ENCODE measurements around the gene ZFP1.
A peak's percentile ranks its signal among the peaks of the same experiment; 100 is the strongest.
"Not testable (repeated sequence)": the region's sequence is repeated elsewhere in the genome, so short reads cannot be mapped to it uniquely, and the experiment has no call there.

The ZFP1 gene

GRCh38 chr16:75114946-75115825 lies 33.1 kb upstream of the ZFP1 start:
- no peaks in the 10 kb centered on the region for H3K9me3 ChIP-seq (ENCODE audit: control insufficient read depth, insufficient read depth, low read length)
- peaks cover 28% of the 10 kb centered on the region for H3K4me1 ChIP-seq (ENCODE audit: control insufficient read depth, insufficient read depth, low read length)
- H3K9ac ChIP-seq (ENCODE audit: low read depth, low read length): peak overlapping the region; percentile 37
- H3K4me3 ChIP-seq (ENCODE audit: low read depth, low read length): peak overlapping the region; percentile 66
- no peaks in the 10 kb centered on the region for H3K27me3 ChIP-seq (ENCODE audit: control insufficient read depth, insufficient read depth, low read length)
- peaks cover 23% of the 10 kb centered on the region for H3K36me3 ChIP-seq (ENCODE audit: control insufficient read depth, insufficient read depth, low read length)

GRCh38 chr16:75116081-75116910 lies 32.0 kb upstream of the ZFP1 start, which contains the start of gene LDHD:
LDHD (minus strand) TSS chr16:75116780; CDS start chr16:75116720, 60 bp downstream.
- Histone ChIP-seq H3K36me3 (ENCODE audit: control insufficient read depth, insufficient read depth, low read length) (peaks cover 23% of the 10 kb centered on the region), H3K9ac (ENCODE audit: low read depth, low read length) (peak within 1 kb of the TSS; percentile 37), H3K27me3 (ENCODE audit: control insufficient read depth, insufficient read depth, low read length) (no peaks in the 10 kb centered on the region), H3K9me3 (ENCODE audit: control insufficient read depth, insufficient read depth, low read length) (peaks cover 4% of the 10 kb centered on the region), H3K4me1 (ENCODE audit: control insufficient read depth, insufficient read depth, low read length) (peaks cover 21% of the 10 kb centered on the region), H3K4me3 (ENCODE audit: low read depth, low read length) (peak within 1 kb of the TSS; percentile 66)

DNA sequence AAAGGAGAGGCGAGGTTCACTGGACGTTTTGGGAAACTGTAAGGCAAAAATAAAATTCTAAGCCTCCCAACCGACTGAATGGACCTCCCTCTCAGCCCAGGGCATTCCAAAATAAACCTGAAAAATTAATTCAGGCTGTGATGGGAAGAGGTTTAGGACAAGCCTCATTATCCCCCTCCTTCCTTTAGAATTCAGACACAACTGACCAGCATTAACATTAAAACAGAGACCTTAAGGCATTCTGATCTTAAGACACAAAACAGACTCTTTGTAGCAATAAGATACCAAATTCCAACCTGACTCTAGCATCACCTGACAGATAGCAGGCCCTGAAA lies 31.4 kb upstream of the ZFP1 start:
- Histone ChIP-seq H3K36me3 (ENCODE audit: control insufficient read depth, insufficient read depth, low read length) (peaks cover 23% of the 10 kb centered on the region), H3K27me3 (ENCODE audit: control insufficient read depth, insufficient read depth, low read length) (no peaks in the 10 kb centered on the region), H3K9ac (ENCODE audit: low read depth, low read length) (no peak overlapping the region), H3K4me1 (ENCODE audit: control insufficient read depth, insufficient read depth, low read length) (peaks cover 16% of the 10 kb centered on the region), H3K9me3 (ENCODE audit: control insufficient read depth, insufficient read depth, low read length) (peaks cover 6% of the 10 kb centered on the region), H3K4me3 (ENCODE audit: low read depth, low read length) (peak overlapping the region; percentile 66)

- no peaks in the 10 kb centered on the region for H3K27me3 ChIP-seq (ENCODE audit: control insufficient read depth, insufficient read depth, low read length)
Observed at GRCh38 chr16:75118943-75119539, 29.3 kb upstream of the ZFP1 start.

DNA sequence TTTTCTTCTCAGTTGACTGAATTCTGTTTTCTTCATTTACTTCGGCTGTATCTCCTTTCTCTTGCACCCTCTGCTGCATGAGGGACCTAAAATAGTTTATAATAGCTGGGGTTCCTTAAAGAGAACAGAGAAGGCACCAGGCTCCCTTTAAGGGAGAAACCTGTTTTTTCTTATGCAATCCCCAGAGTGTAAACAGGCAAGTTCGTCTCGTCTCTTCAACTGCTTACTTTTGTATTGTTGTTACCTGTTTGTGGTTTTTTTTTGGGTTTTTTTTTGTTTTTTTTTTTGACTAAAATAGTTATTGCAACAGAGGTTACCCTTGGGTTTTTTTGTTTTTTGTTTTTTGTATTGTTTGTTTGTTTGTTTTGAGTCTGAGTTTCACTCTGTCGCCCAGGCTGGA lies 28.1 kb upstream of the ZFP1 start:
- H3K36me3 ChIP-seq (ENCODE audit: control insufficient read depth, insufficient read depth, low read length): peaks cover 4% of the 10 kb centered on the region
- no peak overlapping the region for H3K4me3 ChIP-seq (ENCODE audit: low read depth, low read length)
- no peak overlapping the region for H3K9ac ChIP-seq (ENCODE audit: low read depth, low read length)
- no peaks in the 10 kb centered on the region for H3K27me3 ChIP-seq (ENCODE audit: control insufficient read depth, insufficient read depth, low read length)
- peaks cover 16% of the 10 kb centered on the region for H3K4me1 ChIP-seq (ENCODE audit: control insufficient read depth, insufficient read depth, low read length)
- H3K9me3 ChIP-seq (ENCODE audit: control insufficient read depth, insufficient read depth, low read length): peaks cover 9% of the 10 kb centered on the region

More at GRCh38 chr16:75118943-75119539, 29.3 kb upstream of the ZFP1 start:
- H3K9me3 ChIP-seq (ENCODE audit: control insufficient read depth, insufficient read depth, low read length): peaks cover 9% of the 10 kb centered on the region
- no peak overlapping the region for H3K4me3 ChIP-seq (ENCODE audit: low read depth, low read length)
- peaks cover 16% of the 10 kb centered on the region for H3K4me1 ChIP-seq (ENCODE audit: control insufficient read depth, insufficient read depth, low read length)
- no peak overlapping the region for H3K9ac ChIP-seq (ENCODE audit: low read depth, low read length)
- H3K36me3 ChIP-seq (ENCODE audit: control insufficient read depth, insufficient read depth, low read length): peaks cover 7% of the 10 kb centered on the region

GRCh38 chr16:75121949-75122568 lies 26.3 kb upstream of the ZFP1 start:
- Histone ChIP-seq H3K9me3 (ENCODE audit: control insufficient read depth, insufficient read depth, low read length) (peaks cover 9% of the 10 kb centered on the region), H3K9ac (ENCODE audit: low read depth, low read length) (no peak overlapping the region), H3K36me3 (ENCODE audit: control insufficient read depth, insufficient read depth, low read length) (peaks cover 4% of the 10 kb centered on the region), H3K27me3 (ENCODE audit: control insufficient read depth, insufficient read depth, low read length) (no peaks in the 10 kb centered on the region), H3K4me1 (ENCODE audit: control insufficient read depth, insufficient read depth, low read length) (peaks cover 10% of the 10 kb centered on the region), H3K4me3 (ENCODE audit: low read depth, low read length) (no peak overlapping the region)

DNA sequence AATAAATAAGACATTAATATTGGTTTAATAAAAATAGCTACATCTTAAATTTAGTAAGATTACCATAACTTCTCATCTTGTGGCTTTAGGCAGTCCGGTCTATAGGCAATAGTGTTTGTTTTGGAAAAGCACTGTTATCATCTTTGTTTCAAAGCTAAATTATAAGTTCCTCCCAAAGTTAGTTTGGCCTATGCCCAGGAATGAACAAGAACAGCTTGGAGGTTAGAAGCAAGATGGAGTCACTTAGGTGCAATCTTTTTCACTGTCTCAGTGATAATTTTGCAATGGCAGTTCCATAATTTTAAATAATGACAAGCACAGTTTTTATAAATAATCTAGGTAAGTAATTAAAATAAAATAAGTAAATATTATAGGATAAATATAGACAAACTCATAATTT lies 25.7 kb upstream of the ZFP1 start:
- H3K27me3 ChIP-seq (ENCODE audit: control insufficient read depth, insufficient read depth, low read length): no peaks in the 10 kb centered on the region
- H3K4me1 ChIP-seq (ENCODE audit: control insufficient read depth, insufficient read depth, low read length): peaks cover 9% of the 10 kb centered on the region
- peaks cover 9% of the 10 kb centered on the region for H3K9me3 ChIP-seq (ENCODE audit: control insufficient read depth, insufficient read depth, low read length)
- H3K36me3 ChIP-seq (ENCODE audit: control insufficient read depth, insufficient read depth, low read length): peaks cover 4% of the 10 kb centered on the region
- H3K4me3 ChIP-seq (ENCODE audit: low read depth, low read length): no peak overlapping the region
- H3K9ac ChIP-seq (ENCODE audit: low read depth, low read length): no peak overlapping the region

GRCh38 chr16:75127713-75128415 lies 20.5 kb upstream of the ZFP1 start:
- Histone ChIP-seq H3K36me3 (ENCODE audit: control insufficient read depth, insufficient read depth, low read length) (no peaks in the 10 kb centered on the region), H3K4me1 (ENCODE audit: control insufficient read depth, insufficient read depth, low read length) (peaks cover 4% of the 10 kb centered on the region), H3K27me3 (ENCODE audit: control insufficient read depth, insufficient read depth, low read length) (no peaks in the 10 kb centered on the region), H3K9ac (ENCODE audit: low read depth, low read length) (no peak overlapping the region), H3K9me3 (ENCODE audit: control insufficient read depth, insufficient read depth, low read length) (peaks cover 2% of the 10 kb centered on the region), H3K4me3 (ENCODE audit: low read depth, low read length) (no peak overlapping the region)

GRCh38 chr16:75129421-75130149 lies 18.7 kb upstream of the ZFP1 start:
- H3K9me3 ChIP-seq (ENCODE audit: control insufficient read depth, insufficient read depth, low read length); H3K27me3 ChIP-seq (ENCODE audit: control insufficient read depth, insufficient read depth, low read length); H3K4me1 ChIP-seq (ENCODE audit: control insufficient read depth, insufficient read depth, low read length); H3K36me3 ChIP-seq (ENCODE audit: control insufficient read depth, insufficient read depth, low read length); H3K4me3 ChIP-seq (ENCODE audit: low read depth, low read length); H3K9ac ChIP-seq (ENCODE audit: low read depth, low read length): not testable (repeated sequence)

GRCh38 chr16:75130150-75130771 lies 18.1 kb upstream of the ZFP1 start:
- Histone ChIP-seq H3K9ac (ENCODE audit: low read depth, low read length) (no peak overlapping the region), H3K27me3 (ENCODE audit: control insufficient read depth, insufficient read depth, low read length) (no peaks in the 10 kb centered on the region), H3K4me1 (ENCODE audit: control insufficient read depth, insufficient read depth, low read length) (peaks cover 4% of the 10 kb centered on the region), H3K36me3 (ENCODE audit: control insufficient read depth, insufficient read depth, low read length) (no peaks in the 10 kb centered on the region), H3K9me3 (ENCODE audit: control insufficient read depth, insufficient read depth, low read length) (peaks cover 2% of the 10 kb centered on the region), H3K4me3 (ENCODE audit: low read depth, low read length) (no peak overlapping the region)
